H1 (cell line): ENCODE results near the gene HMCN1.

Experiments
- CTCF ChIP-seq, 3 experiments: IDR thresholded peaks; 1 replicate in 2 of 3; 2 replicates in 1 of 3; pipeline versions ENCODE4 v1.5.1 to v1.6.1; 2011; ENCODE audit warnings: low read length in 3 of 3, mild to moderate bottlenecking in 3 of 3, inconsistent platforms in 2 of 3, low read depth in 1 of 3, moderate library complexity in 1 of 3; ENCODE audit not compliant: insufficient read depth in 1 of 3; ENCODE audit errors: control extremely low read depth in 1 of 3
- EP300 ChIP-seq, 2 experiments: IDR thresholded peaks; 1 replicate in 1 of 2; 2 replicates in 1 of 2; pipeline ENCODE4 v1.6.1; 2011 to 2012; ENCODE audit warnings: low read depth in 2 of 2, low read length in 2 of 2, mild to moderate bottlenecking in 2 of 2, borderline replicate concordance in 1 of 2, inconsistent platforms in 1 of 2, moderate library complexity in 1 of 2
- PHF8 ChIP-seq: fragments of 200-600 bp; sonication (generic); conservative IDR thresholded peaks from 2 replicates; pipeline ENCODE4 v1.7.1; 2012; ENCODE audit warnings: low read depth, mild to moderate bottlenecking, inconsistent platforms, low read length, moderate library complexity
- POLR2A ChIP-seq, 2 experiments: IDR thresholded peaks; 1 replicate in 1 of 2; 2 replicates in 1 of 2; pipeline ENCODE4 v1.6.1; 2011; ENCODE audit warnings: low read depth in 2 of 2, low read length in 2 of 2, mild to moderate bottlenecking in 2 of 2; ENCODE audit errors: control extremely low read depth in 1 of 2
- SAP30 ChIP-seq: fragments of 300-600 bp; sonication (generic); IDR thresholded peaks from 2 replicates; pipeline ENCODE4 v1.7.1; 2012; ENCODE audit warnings: low read length, moderate library complexity, mild to moderate bottlenecking, inconsistent platforms; ENCODE audit not compliant: insufficient read depth, insufficient replicate concordance
- ZNF274 ChIP-seq: IDR thresholded peaks from 2 replicates; pipeline ENCODE4 v1.7.0; 2012; ENCODE audit warnings: low read length, borderline replicate concordance; ENCODE audit errors: extremely low read depth

- TF ChIP-seq CTCF (IDR thresholded peaks at IDR 0.05; ENCODE audit: control extremely low read depth in 1 of 3, insufficient read depth in 1 of 3, low read depth in 1 of 3, low read length in 3 of 3) (no peak), SAP30 (no peak), PHF8 (no peak), EP300 (IDR thresholded peaks at IDR 0.05; ENCODE audit: borderline replicate concordance in 1 of 2, low read depth in 2 of 2, low read length in 2 of 2) (no peak), POLR2A (IDR thresholded peaks at IDR 0.05; ENCODE audit: control extremely low read depth in 1 of 2, low read depth in 2 of 2, low read length in 2 of 2) (no peak), ZNF274 (no peak)
Measured at GRCh38 chr1:185834371-185834905, 100.2 kb downstream of the HMCN1 start.
